ENCODE measurements around the gene NEDD4.
"Not testable (repeated sequence)": the region's sequence is repeated elsewhere in the genome, so short reads cannot be mapped to it uniquely, and the experiment has no call there.

NEDD4 gene

DNA sequence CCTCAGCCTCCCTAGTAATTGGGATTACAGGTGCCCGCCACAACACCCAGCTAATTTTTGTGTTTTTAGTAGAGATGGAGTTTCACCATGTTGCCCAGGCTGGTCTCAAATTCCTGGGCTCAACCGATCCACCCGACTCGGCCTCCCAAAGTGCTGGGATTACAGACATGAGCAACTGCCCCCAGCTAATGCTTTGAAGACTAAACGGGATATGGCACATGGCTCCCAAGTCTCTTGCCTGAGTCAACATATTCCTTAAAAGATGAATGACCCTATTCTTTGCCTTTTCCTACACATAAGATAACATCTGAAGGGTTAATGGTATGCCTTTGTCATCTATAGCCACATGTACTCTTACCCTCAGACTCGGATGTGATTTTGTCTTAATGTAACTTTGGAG lies 38.4 kb upstream of the NEDD4 start:
- TF ChIP-seq, protein P1, sequence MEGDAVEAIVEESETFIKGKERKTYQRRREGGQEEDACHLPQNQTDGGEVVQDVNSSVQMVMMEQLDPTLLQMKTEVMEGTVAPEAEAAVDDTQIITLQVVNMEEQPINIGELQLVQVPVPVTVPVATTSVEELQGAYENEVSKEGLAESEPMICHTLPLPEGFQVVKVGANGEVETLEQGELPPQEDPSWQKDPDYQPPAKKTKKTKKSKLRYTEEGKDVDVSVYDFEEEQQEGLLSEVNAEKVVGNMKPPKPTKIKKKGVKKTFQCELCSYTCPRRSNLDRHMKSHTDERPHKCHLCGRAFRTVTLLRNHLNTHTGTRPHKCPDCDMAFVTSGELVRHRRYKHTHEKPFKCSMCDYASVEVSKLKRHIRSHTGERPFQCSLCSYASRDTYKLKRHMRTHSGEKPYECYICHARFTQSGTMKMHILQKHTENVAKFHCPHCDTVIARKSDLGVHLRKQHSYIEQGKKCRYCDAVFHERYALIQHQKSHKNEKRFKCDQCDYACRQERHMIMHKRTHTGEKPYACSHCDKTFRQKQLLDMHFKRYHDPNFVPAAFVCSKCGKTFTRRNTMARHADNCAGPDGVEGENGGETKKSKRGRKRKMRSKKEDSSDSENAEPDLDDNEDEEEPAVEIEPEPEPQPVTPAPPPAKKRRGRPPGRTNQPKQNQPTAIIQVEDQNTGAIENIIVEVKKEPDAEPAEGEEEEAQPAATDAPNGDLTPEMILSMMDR (IDR thresholded peaks at IDR 0.05): no peak
- Histone ChIP-seq H3K9me3 (no peaks in the 10 kb centered on the region), H3K27ac (no peak overlapping the region), H3K4me1 (ENCODE audit: control insufficient read depth in 1 of 2, insufficient read depth in 1 of 2, low read depth in 1 of 2, low read length in 1 of 2) (no peaks in the 10 kb centered on the region), H3K4me3 (ENCODE audit: low read depth in 1 of 2, low read length in 1 of 2) (no peak overlapping the region), H3K36me3 (no peaks in the 10 kb centered on the region), H3K27me3 (no peaks in the 10 kb centered on the region)

DNA sequence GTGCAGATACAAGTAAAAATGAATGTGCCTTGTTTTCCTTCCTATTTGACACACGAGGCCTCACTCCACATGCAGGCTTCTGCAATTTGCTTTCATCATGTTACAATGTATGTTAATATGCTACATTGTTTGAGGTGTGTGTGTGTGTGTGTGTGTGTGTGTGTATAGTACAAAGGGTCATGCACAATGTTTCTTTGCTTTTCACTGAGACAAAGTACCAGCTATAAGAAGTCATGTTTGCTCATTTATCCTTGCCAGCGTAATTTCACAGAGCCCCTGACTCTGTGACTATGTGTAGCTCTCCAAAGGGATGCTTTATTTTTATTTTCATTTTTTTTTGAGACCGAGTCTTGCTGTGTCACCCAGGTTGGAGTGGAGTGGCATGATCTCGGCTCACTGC lies 38.0 kb upstream of the NEDD4 start:
- TF ChIP-seq, protein P1 (IDR thresholded peaks at IDR 0.05): no peak
- Histone ChIP-seq H3K27me3 (no peaks in the 10 kb centered on the region), H3K36me3 (no peaks in the 10 kb centered on the region), H3K4me3 (ENCODE audit: low read depth in 1 of 2, low read length in 1 of 2) (no peak overlapping the region), H3K4me1 (ENCODE audit: control insufficient read depth in 1 of 2, insufficient read depth in 1 of 2, low read depth in 1 of 2, low read length in 1 of 2) (no peaks in the 10 kb centered on the region), H3K9me3 (no peaks in the 10 kb centered on the region), H3K27ac (no peak overlapping the region)

DNA sequence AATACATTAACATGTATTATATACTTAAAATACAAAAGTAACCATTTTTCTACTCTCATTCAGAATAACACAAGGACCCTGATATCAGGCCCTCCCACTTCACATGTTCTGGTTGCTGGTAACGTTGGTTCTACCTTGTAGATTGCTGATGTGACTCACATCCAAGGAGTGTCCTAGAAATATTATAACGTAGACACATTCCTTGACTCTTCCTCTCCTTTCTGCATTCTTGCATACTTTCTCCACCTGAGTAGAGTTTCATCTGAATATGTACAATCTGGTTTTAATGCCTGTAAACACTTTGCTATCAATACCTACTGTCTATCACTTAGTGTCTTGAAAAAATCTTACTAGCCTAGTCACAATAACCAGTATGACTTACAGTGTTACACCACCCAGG lies 35.0 kb upstream of the NEDD4 start:
- Histone ChIP-seq H3K27ac (no peak overlapping the region), H3K27me3 (no peaks in the 10 kb centered on the region)

DNA sequence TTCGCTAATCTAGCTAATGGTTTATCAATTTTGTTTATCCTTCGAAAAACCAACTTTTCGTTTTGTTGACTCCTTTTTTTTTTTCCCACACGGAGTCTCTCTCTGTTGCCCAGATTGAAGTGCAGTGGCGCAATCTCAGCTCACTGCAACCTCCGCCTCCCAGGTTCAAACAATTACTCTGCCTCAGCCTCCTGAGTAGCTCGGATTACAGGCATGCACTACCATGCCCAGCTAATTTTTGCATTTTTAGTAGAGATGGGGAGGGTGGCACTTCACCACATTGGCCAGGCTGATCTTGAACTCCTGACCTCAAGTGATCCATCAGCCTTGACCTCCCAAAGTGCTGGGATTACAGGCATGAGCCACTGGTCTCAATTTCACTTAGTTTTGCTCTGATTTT lies 29.7 kb upstream of the NEDD4 start:
- not testable (repeated sequence) for H3K36me3 ChIP-seq; H3K4me3 ChIP-seq (ENCODE audit: low read depth in 1 of 2, low read length in 1 of 2); H3K27me3 ChIP-seq; H3K9me3 ChIP-seq; H3K27ac ChIP-seq; H3K4me1 ChIP-seq (ENCODE audit: control insufficient read depth in 1 of 2, insufficient read depth in 1 of 2, low read depth in 1 of 2, low read length in 1 of 2)

More for the DNA sequence above, 35.0 kb upstream of the NEDD4 start:
- H3K36me3 ChIP-seq: no peaks in the 10 kb centered on the region
- H3K9me3 ChIP-seq: no peaks in the 10 kb centered on the region
- H3K4me1 ChIP-seq (ENCODE audit: control insufficient read depth in 1 of 2, insufficient read depth in 1 of 2, low read depth in 1 of 2, low read length in 1 of 2): no peaks in the 10 kb centered on the region
- TF ChIP-seq, protein P1 (IDR thresholded peaks at IDR 0.05): no peak
- no peak overlapping the region for H3K4me3 ChIP-seq (ENCODE audit: low read depth in 1 of 2, low read length in 1 of 2)

DNA sequence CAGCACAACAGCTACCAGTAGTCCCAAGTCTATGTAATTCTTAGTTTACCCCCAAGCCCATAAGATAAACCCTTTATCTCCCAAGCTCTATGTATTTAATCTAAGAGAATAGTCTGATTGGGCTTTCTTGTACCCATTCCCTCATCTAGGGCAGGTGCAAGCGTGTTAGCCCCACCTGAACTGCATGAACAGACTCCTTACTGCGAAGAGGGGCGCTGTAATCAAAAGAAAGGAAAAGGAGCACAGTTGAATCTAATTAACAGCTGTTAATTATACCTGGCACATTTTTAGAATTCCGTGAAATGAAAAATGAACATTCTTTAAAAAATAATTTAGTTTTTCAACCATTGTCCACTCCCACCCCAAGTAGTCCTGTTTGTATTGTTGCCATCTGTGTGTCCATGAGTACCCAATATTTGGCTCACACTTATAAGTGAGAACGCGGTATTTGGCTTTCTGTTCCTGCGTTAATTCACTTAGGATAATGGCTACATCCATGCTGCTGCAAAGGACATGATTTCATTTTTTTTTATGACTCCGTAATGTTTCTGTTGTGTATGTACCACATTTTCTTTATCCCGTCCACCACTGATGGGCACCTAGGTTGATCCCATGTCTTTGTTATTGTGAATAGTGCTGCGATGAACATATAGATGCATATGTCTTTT lies 26.5 kb upstream of the NEDD4 start:
- TF ChIP-seq, protein P1 (IDR thresholded peaks at IDR 0.05): no peak
- Histone ChIP-seq H3K9me3 (no peaks in the 10 kb centered on the region), H3K4me3 (ENCODE audit: low read depth in 1 of 2, low read length in 1 of 2) (no peak overlapping the region), H3K36me3 (no peaks in the 10 kb centered on the region), H3K27me3 (no peaks in the 10 kb centered on the region), H3K4me1 (ENCODE audit: control insufficient read depth in 1 of 2, insufficient read depth in 1 of 2, low read depth in 1 of 2, low read length in 1 of 2) (no peaks in the 10 kb centered on the region), H3K27ac (no peak overlapping the region)

DNA sequence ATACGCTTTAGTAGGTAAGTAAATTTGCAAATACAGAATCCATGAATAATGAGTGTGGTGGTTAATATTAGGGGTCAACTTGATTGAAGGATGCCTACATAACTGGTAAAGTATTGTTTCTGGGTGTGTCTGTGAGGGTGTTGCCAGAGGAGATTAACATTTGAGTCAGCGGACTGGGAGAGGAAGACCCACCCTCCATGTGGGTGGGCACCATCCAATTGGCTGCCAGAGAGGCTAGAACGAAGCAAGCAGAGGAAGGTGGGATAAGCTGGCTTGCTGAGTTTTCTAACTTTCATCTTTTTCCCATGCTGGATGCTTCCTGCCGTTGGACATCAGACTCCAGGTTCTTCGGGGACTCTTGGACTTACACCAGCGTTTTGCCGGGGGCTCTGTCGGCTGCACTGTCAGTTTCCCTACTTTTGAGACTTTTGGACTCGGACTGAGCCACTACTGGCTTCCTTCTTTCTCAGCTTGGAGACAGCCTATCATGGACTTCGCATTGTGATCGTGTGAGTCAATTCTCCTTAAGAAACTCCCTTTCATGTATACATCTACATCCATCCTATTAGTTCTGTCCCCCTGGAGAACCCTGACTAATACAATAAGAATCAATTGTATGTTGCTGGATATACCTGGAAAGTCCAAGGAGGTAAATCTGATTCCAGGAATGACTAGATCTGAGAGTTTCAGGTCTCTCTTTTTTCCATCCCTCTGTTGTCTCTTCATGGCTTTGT lies 25.8 kb upstream of the NEDD4 start:
- TF ChIP-seq, protein P1 (IDR thresholded peaks at IDR 0.05): no peak
- H3K36me3 ChIP-seq: no peaks in the 10 kb centered on the region
- no peaks in the 10 kb centered on the region for H3K9me3 ChIP-seq
- no peaks in the 10 kb centered on the region for H3K27me3 ChIP-seq
- H3K4me3 ChIP-seq (ENCODE audit: low read depth in 1 of 2, low read length in 1 of 2): no peak overlapping the region
- no peaks in the 10 kb centered on the region for H3K4me1 ChIP-seq (ENCODE audit: control insufficient read depth in 1 of 2, insufficient read depth in 1 of 2, low read depth in 1 of 2, low read length in 1 of 2)
- no peak overlapping the region for H3K27ac ChIP-seq

All from neutrophil (primary cell).